Measurements from ENCODE around the gene TREML2. TPM values are rescaled to one million over a fixed set of nuclear protein-coding genes. Genes with fewer than 3 reads are reported as not detected.

Gene TREML2
- total and polyA plus RNA-seq, 2 of the 8 experiments (the other 6 are each of a cell fraction or from before 2014, with no cell fraction given), result 0.09 to 0.18 TPM

- no peak for TF ChIP-seq EP300 (IDR thresholded peaks at IDR 0.05; ENCODE audit: borderline replicate concordance in 1 of 2, low read depth in 2 of 2, low read length in 2 of 2)
These were observed 36.3 kb downstream of the TREML2 start (continued) for GRCh38 chr6:41164551-41165120.
